IMR-90 (cell line): ENCODE results near the gene TYRO3. TPM values are rescaled to one million over a fixed set of nuclear protein-coding genes. Genes with fewer than 3 reads are reported as not detected.

Experiments used
- ATAC-seq: fragments of 200-7000 bp; cut with Tn5 transposase; 2 replicates; pipeline ENCODE4 v1.9.1; 2020; ENCODE audit warnings: low read depth, mild to moderate bottlenecking, moderate library complexity
- BruUV-seq: library from RNA; stranded (reverse); fragments of 400-500 nt; replicated peaks from 2 replicates; lab custom pipeline; 2021; lab: Mats Ljungman, UMichigan
- CTCF ChIA-PET: fragments of 300-600 bp; formaldehyde crosslinking; extraction: SDS; loops from one replicate; lab custom pipeline; 2021; ENCODE audit warnings: antibody characterized with exemption; lab: Yijun Ruan, JAX
- POLR2A ChIA-PET: fragments of 300-600 bp; sonication (Branson Sonifier 250); formaldehyde crosslinking; loops from one replicate; lab custom pipeline; 2022; ENCODE audit warnings: antibody characterized with exemption; ENCODE audit not compliant: unreplicated experiment; lab: Charles Lee
- DNase-seq: peaks from one replicate; pipeline ENCODE4 v3.0.0; 2013
- H2AFZ ChIP-seq: replicated peaks from 2 replicates; pipeline ENCODE3; 2013; ENCODE audit warnings: low read length, mild to moderate bottlenecking; ENCODE audit not compliant: poor library complexity
- H2AK5ac ChIP-seq: 2 replicates; pipeline ENCODE4 v1.6.1; 2013; ENCODE audit warnings: low read depth, low read length, inconsistent platforms
- H2AK9ac ChIP-seq: replicated peaks from 2 replicates; pipeline ENCODE3; 2013; ENCODE audit warnings: mild to moderate bottlenecking, low read depth, low read length, moderate library complexity; ENCODE audit not compliant: poor library complexity
- H2BK120ac ChIP-seq: 2 replicates; pipeline ENCODE4 v1.6.1; 2013; ENCODE audit warnings: low read depth, low read length, inconsistent platforms
- H2BK15ac ChIP-seq: 3 replicates; pipeline ENCODE4 v1.6.1; 2013; ENCODE audit warnings: low read depth, low read length, inconsistent platforms
- H2BK20ac ChIP-seq: 2 replicates; pipeline ENCODE4 v1.6.1; 2013; ENCODE audit warnings: low read depth, mild to moderate bottlenecking, inconsistent platforms, low read length, moderate library complexity
- H2BK5ac ChIP-seq: 2 replicates; pipeline ENCODE4 v1.6.1; 2013; ENCODE audit warnings: mild to moderate bottlenecking, low read depth, low read length, inconsistent platforms; ENCODE audit not compliant: poor library complexity, severe bottlenecking
- H3K14ac ChIP-seq: replicated peaks from 2 replicates; pipeline ENCODE4 v1.6.1; 2013; ENCODE audit warnings: low read depth, low read length, inconsistent platforms
- H3K18ac ChIP-seq: 2 replicates; pipeline ENCODE4 v1.6.1; 2013; ENCODE audit warnings: low read depth, low read length, control low read depth
- H3K23ac ChIP-seq: 2 replicates; pipeline ENCODE4 v1.6.1; 2013; ENCODE audit warnings: low read depth, low read length, inconsistent platforms
- H3K27ac ChIP-seq: 2 replicates; pipeline ENCODE4 v1.5.1; 2013; ENCODE audit warnings: mild to moderate bottlenecking, control low read depth, low read length; ENCODE audit not compliant: insufficient read depth
- H3K27me3 ChIP-seq: 2 replicates; pipeline ENCODE4 v1.6.1; 2013; ENCODE audit warnings: low read length; ENCODE audit not compliant: control insufficient read depth, insufficient read depth
- H3K36me3 ChIP-seq: 2 replicates; pipeline ENCODE4 v1.6.1; 2013; ENCODE audit warnings: low read length, mixed read lengths; ENCODE audit not compliant: control insufficient read depth, insufficient read depth
- H3K4ac ChIP-seq: 2 replicates; pipeline ENCODE4 v1.6.1; 2013; ENCODE audit warnings: low read depth, low read length, inconsistent platforms
- H3K4me1 ChIP-seq: 2 replicates; pipeline ENCODE4 v1.6.1; 2013; ENCODE audit warnings: low read length, mixed read lengths; ENCODE audit not compliant: control insufficient read depth, insufficient read depth
- H3K4me2 ChIP-seq: 2 replicates; pipeline ENCODE4 v1.6.1; 2013; ENCODE audit warnings: low read depth, mild to moderate bottlenecking, control low read depth, low read length, moderate library complexity
- H3K4me3 ChIP-seq: 2 replicates; pipeline ENCODE4 v1.5.1; 2013; ENCODE audit warnings: low read depth, mild to moderate bottlenecking, control low read depth, low read length, moderate library complexity; ENCODE audit not compliant: insufficient read depth
- H3K56ac ChIP-seq: 2 replicates; pipeline ENCODE4 v1.6.1; 2013; ENCODE audit warnings: low read length, inconsistent platforms; ENCODE audit not compliant: insufficient read depth; ENCODE audit errors: extremely low read depth
- H3K79me1 ChIP-seq, 2 experiments: 2 replicates each; pipeline ENCODE4 v1.6.1; 2013; ENCODE audit warnings: low read length in 2 of 2, inconsistent platforms in 1 of 2, low read depth in 1 of 2
- H3K9ac ChIP-seq: 2 replicates; pipeline ENCODE4 v1.6.1; 2013; ENCODE audit warnings: low read depth, low read length, control low read depth
- H3K9me1 ChIP-seq: 2 replicates; pipeline ENCODE4 v1.6.1; 2013; ENCODE audit warnings: low read length, inconsistent platforms; ENCODE audit not compliant: insufficient read depth
- H3K9me3 ChIP-seq: 2 replicates; pipeline ENCODE4 v1.6.1; 2013; ENCODE audit warnings: low read length; ENCODE audit not compliant: control insufficient read depth, insufficient read depth
- H4K20me1 ChIP-seq: 2 replicates; pipeline ENCODE4 v1.6.1; 2013; ENCODE audit warnings: low read length, inconsistent platforms; ENCODE audit not compliant: insufficient read depth
- H4K5ac ChIP-seq: 2 replicates; pipeline ENCODE4 v1.6.1; 2013; ENCODE audit warnings: mild to moderate bottlenecking, low read depth, low read length, control low read depth
- H4K8ac ChIP-seq, 2 experiments: 2 replicates each; pipeline ENCODE4 v1.6.1; 2013; ENCODE audit warnings: low read depth in 2 of 2, low read length in 2 of 2, control low read depth in 1 of 2, inconsistent platforms in 1 of 2
- H4K91ac ChIP-seq: 2 replicates; pipeline ENCODE4 v1.6.1; 2013; ENCODE audit warnings: low read depth, low read length, inconsistent platforms; ENCODE audit not compliant: insufficient read depth
- BHLHE40 ChIP-seq: fragments of 150-350 bp; IDR thresholded peaks from 2 replicates; pipeline ENCODE4 v1.6.1; 2016; ENCODE audit warnings: mild to moderate bottlenecking, low read depth, low read length
- CEBPB ChIP-seq: IDR thresholded peaks from 2 replicates; pipeline ENCODE4 v1.6.1; 2012; ENCODE audit warnings: low read depth, low read length, improper control_type of control experiment
- CHD1 ChIP-seq: IDR thresholded peaks from 2 replicates; pipeline ENCODE4 v1.6.1; 2012; ENCODE audit warnings: low read depth, low read length, improper control_type of control experiment
- FOS ChIP-seq: fragments of 150-350 bp; IDR thresholded peaks from 2 replicates; pipeline ENCODE4 v1.6.1; 2016; ENCODE audit warnings: low read depth, low read length
- MAFK ChIP-seq: IDR thresholded peaks from 2 replicates; pipeline ENCODE4 v1.6.1; 2012; ENCODE audit warnings: low read depth, low read length, improper control_type of control experiment
- MAZ ChIP-seq: IDR thresholded peaks from 2 replicates; pipeline ENCODE4 v1.6.1; 2012; ENCODE audit warnings: low read depth, mild to moderate bottlenecking, low read length, improper control_type of control experiment, moderate library complexity, borderline replicate concordance
- NFE2L2 ChIP-seq: fragments of 150-350 bp; IDR thresholded peaks from 2 replicates; pipeline ENCODE4 v1.6.1; 2016; ENCODE audit warnings: low read depth, mild to moderate bottlenecking, low read length
- POLR2A ChIP-seq: IDR thresholded peaks from 2 replicates; pipeline ENCODE4 v1.6.1; 2012; ENCODE audit warnings: mild to moderate bottlenecking, low read depth, low read length
- RAD21 ChIP-seq: IDR thresholded peaks from 2 replicates; pipeline ENCODE4 v1.6.1; 2012; ENCODE audit warnings: low read length, improper control_type of control experiment
- RCOR1 ChIP-seq: IDR thresholded peaks from 2 replicates; pipeline ENCODE4 v1.6.1; 2012; ENCODE audit warnings: mild to moderate bottlenecking, low read length, improper control_type of control experiment; ENCODE audit not compliant: insufficient replicate concordance
- RFX5 ChIP-seq: IDR thresholded peaks from 2 replicates; pipeline ENCODE4 v1.8.0; 2012; ENCODE audit warnings: low read depth, mild to moderate bottlenecking, low read length, moderate library complexity
- SMC3 ChIP-seq: fragments of 150-350 bp; IDR thresholded peaks from 2 replicates; pipeline ENCODE4 v1.6.1; 2016; ENCODE audit warnings: low read depth, mild to moderate bottlenecking, antibody characterized with exemption, low read length, moderate library complexity
- WGBS, 2 experiments: methylation state at CpG; one replicate each; pipeline versions ENCODE4 v1.1.5 to v1.1.7; 2013; ENCODE audit warnings: missing lambda C conversion rate in 2 of 2; ENCODE audit not compliant: insufficient read length in 1 of 2; ENCODE audit errors: extremely low coverage in 2 of 2; 5-methylcytosine and 5-hydroxymethylcytosine counted together
- dilution Hi-C: fragments of 300-500 bp; cut with HindIII; formaldehyde crosslinking; loops from one replicate; pipeline ENCODE4 v1.14.3; 2018; ENCODE audit warnings: low sequenced_read_pairs; ENCODE audit not compliant: unreplicated experiment
- in situ Hi-C: fragments of 300-500 bp; cut with MboI; formaldehyde crosslinking; loops from 3 replicates; pipeline ENCODE4 v1.14.3; 2019; ENCODE audit warnings: low sequenced_read_pairs, inconsistent platforms, mixed read lengths
- intact Hi-C: fragments of 100-400 bp; cut with micrococcal nuclease; formaldehyde crosslinking; loops from 2 replicates; pipeline ENCODE4 v1.10.0; 2022
- polyA plus RNA-seq, 3 experiments: library from polyadenylated mRNA; depleted of rRNA; stranded (reverse); fragments of >200 nt; gene quantifications; 2 replicates each; pipeline ENCODE4 v1.2.3, GENCODE V29; 2012; ENCODE audit warnings: low replicate concordance in 1 of 3
- total RNA-seq: library from RNA; depleted of rRNA; stranded (reverse); fragments of >200 nt; gene quantifications from 2 replicates; pipeline ENCODE4 v1.2.3, GENCODE V29; 2012
- TF ChIP-seq, protein P1 (sequence below): conservative IDR thresholded peaks from 2 replicates; pipeline ENCODE4 v1.5.1; 2012; ENCODE audit warnings: mild to moderate bottlenecking, low read depth, low read length, improper control_type of control experiment
- TF ChIP-seq, protein P2 (sequence below): fragments of 150-350 bp; IDR thresholded peaks from 2 replicates; pipeline ENCODE4 v1.6.1; 2016; ENCODE audit warnings: low read depth, mild to moderate bottlenecking, low read length, moderate library complexity, borderline replicate concordance
- TF ChIP-seq, protein P3 (sequence below): fragments of 150-350 bp; IDR thresholded peaks from 2 replicates; pipeline ENCODE4 v1.6.1; 2017; ENCODE audit warnings: mild to moderate bottlenecking, antibody characterized with exemption, low read length, low read depth

TYRO3 gene
- total and polyA plus RNA-seq, 2 of the 4 experiments (the other 2 are of a cell fraction), result 11.5 to 18.4 TPM

DNA sequence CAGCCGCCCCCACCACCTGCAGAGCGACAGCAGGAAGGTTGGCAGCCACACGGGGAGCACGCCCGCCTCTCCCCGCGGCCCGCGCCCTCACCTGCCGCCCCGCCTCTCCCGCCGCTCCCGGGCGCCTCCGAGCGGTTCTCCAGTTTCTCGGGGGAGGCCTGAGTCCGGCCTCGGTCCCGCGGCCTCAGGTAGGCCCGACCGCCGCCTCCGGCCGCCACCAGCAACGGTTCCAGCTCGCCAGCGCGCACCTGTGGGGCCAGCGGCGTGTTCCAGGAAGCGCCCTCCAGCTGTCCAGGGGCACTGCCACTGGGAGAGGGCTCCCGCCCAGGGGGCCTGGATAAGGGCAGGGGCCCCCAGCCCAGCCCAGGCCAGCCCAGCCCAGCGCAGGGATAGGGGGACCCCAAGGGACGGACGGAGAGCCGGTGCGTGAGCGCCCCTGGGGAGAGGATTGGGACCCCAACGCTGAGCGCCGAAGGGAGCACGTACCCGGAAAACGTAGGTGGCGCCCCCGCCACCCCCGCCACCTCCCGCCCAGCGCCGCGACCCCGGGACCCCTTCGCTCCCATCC, 47.6 kb upstream of the TYRO3 start:
- Histone ChIP-seq H3K79me1 (no peaks in the 10 kb centered on the region), H2BK20ac (no peak overlapping the region), H3K36me3 (peaks cover 2% of the 10 kb centered on the region; the same call in 1 of the 2 replicates), H3K9me3 (no peaks in the 10 kb centered on the region), H2BK5ac (no peak overlapping the region), H3K4ac (no peak overlapping the region), H3K14ac (no peak overlapping the region), H3K56ac (no peak overlapping the region), H2AK9ac (no peak overlapping the region), H4K91ac (no peak overlapping the region), H3K9me1 (no peaks in the 10 kb centered on the region), H2BK120ac (no peak overlapping the region), H3K4me3 (no peak overlapping the region), H2AK5ac (no peak overlapping the region), H3K27me3 (peaks cover 38% of the 10 kb centered on the region), H2AFZ (no peak overlapping the region), H4K5ac (no peak overlapping the region), H3K27ac (no peak overlapping the region), H3K4me2 (no peak overlapping the region), H3K4me1 (peaks cover 8% of the 10 kb centered on the region; the same call in 1 of the 2 replicates), H4K8ac (no peak overlapping the region), H3K23ac (no peak overlapping the region), H2BK15ac (no peak overlapping the region), H4K20me1 (no peaks in the 10 kb centered on the region), H3K9ac (no peak overlapping the region), H3K18ac (no peak overlapping the region)
- CTCF ChIA-PET, result interaction anchor here (1.0 kb wide), 1 partner anchor 300 kb away, joined by 3 read pairs; no protein-coding TSS in a partner anchor
- ATAC-seq (no peak), DNase-seq (no peak)
- 12% methylated on average over 38 of the region's 56 CpGs; no CpG with 5 or more reads in 1 of the 2 experiments for WGBS, 2 experiments
- no TSS peak for BruUV-seq
- TF ChIP-seq RAD21, result no peak
- TF ChIP-seq RFX5, result no peak
- no peak for TF ChIP-seq MAZ
- TF ChIP-seq RCOR1, result no peak
- no peak for TF ChIP-seq BHLHE40
- TF ChIP-seq FOS, result no peak
- no peak for TF ChIP-seq MAFK
- TF ChIP-seq NFE2L2, result no peak
- TF ChIP-seq, protein P1, sequence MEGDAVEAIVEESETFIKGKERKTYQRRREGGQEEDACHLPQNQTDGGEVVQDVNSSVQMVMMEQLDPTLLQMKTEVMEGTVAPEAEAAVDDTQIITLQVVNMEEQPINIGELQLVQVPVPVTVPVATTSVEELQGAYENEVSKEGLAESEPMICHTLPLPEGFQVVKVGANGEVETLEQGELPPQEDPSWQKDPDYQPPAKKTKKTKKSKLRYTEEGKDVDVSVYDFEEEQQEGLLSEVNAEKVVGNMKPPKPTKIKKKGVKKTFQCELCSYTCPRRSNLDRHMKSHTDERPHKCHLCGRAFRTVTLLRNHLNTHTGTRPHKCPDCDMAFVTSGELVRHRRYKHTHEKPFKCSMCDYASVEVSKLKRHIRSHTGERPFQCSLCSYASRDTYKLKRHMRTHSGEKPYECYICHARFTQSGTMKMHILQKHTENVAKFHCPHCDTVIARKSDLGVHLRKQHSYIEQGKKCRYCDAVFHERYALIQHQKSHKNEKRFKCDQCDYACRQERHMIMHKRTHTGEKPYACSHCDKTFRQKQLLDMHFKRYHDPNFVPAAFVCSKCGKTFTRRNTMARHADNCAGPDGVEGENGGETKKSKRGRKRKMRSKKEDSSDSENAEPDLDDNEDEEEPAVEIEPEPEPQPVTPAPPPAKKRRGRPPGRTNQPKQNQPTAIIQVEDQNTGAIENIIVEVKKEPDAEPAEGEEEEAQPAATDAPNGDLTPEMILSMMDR, result no peak
- no peak for TF ChIP-seq CEBPB
- TF ChIP-seq, protein P2, sequence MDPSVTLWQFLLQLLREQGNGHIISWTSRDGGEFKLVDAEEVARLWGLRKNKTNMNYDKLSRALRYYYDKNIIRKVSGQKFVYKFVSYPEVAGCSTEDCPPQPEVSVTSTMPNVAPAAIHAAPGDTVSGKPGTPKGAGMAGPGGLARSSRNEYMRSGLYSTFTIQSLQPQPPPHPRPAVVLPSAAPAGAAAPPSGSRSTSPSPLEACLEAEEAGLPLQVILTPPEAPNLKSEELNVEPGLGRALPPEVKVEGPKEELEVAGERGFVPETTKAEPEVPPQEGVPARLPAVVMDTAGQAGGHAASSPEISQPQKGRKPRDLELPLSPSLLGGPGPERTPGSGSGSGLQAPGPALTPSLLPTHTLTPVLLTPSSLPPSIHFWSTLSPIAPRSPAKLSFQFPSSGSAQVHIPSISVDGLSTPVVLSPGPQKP, result no peak
- no peak for TF ChIP-seq POLR2A
- TF ChIP-seq CHD1, result no peak
- no peak for TF ChIP-seq SMC3
- TF ChIP-seq, protein P3, sequence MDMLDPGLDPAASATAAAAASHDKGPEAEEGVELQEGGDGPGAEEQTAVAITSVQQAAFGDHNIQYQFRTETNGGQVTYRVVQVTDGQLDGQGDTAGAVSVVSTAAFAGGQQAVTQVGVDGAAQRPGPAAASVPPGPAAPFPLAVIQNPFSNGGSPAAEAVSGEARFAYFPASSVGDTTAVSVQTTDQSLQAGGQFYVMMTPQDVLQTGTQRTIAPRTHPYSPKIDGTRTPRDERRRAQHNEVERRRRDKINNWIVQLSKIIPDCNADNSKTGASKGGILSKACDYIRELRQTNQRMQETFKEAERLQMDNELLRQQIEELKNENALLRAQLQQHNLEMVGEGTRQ, result no peak
- POLR2A ChIA-PET, result no interaction called here
- intact Hi-C loops, result no loop called here
- in situ Hi-C loops, result no loop called here
- dilution Hi-C loops, result no loop called here
